Measurements from ENCODE around the gene LAMTOR2.

DNA sequence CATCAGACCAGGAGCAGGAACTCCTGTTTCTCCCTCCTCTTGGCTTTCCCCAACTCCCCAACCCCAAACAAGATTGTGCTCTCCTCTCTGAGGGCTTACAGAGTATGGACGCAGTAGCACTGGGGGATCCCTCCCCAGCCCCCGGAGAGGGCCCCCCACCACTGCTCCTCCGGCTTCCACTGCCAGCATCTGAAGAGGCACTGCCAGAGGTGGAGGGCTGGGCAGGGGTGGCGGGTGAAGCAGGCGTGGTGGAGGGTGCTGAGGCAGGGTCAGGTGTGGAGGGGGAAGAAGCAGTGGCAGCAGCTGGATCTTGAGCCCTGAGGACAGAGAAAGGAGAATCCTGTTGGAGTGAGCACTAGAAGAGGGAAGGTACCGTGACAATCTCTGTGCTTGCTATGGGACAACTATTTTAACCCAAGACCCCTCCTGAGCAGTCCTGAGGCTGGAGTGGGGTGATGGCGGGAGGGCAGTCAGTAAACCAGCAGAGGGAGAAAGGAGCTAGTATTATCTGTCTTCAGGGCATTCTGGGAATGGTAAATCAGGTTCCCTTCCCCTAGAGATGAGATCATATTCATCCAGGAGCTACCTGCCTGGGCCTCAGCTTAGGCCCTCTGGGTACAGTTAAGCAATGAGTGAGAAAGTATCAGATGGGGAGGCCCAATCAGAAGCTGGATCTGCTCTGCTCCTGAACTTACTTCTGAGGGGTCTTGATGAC, 3.4 kb upstream of the LAMTOR2 start:
- TF ChIP-seq, protein P1, sequence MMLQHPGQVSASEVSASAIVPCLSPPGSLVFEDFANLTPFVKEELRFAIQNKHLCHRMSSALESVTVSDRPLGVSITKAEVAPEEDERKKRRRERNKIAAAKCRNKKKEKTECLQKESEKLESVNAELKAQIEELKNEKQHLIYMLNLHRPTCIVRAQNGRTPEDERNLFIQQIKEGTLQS (IDR thresholded peaks at IDR 0.05; ENCODE audit: insufficient read depth, low read depth, low read length) = no peak
- TF ChIP-seq, protein P2, sequence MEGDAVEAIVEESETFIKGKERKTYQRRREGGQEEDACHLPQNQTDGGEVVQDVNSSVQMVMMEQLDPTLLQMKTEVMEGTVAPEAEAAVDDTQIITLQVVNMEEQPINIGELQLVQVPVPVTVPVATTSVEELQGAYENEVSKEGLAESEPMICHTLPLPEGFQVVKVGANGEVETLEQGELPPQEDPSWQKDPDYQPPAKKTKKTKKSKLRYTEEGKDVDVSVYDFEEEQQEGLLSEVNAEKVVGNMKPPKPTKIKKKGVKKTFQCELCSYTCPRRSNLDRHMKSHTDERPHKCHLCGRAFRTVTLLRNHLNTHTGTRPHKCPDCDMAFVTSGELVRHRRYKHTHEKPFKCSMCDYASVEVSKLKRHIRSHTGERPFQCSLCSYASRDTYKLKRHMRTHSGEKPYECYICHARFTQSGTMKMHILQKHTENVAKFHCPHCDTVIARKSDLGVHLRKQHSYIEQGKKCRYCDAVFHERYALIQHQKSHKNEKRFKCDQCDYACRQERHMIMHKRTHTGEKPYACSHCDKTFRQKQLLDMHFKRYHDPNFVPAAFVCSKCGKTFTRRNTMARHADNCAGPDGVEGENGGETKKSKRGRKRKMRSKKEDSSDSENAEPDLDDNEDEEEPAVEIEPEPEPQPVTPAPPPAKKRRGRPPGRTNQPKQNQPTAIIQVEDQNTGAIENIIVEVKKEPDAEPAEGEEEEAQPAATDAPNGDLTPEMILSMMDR (IDR thresholded peaks at IDR 0.05; ENCODE audit: control extremely low read depth in 1 of 3, insufficient read depth in 1 of 3, low read depth in 1 of 3, low read length in 3 of 3) = no peak
- TF ChIP-seq POLR2A (IDR thresholded peaks at IDR 0.05; ENCODE audit: control extremely low read depth in 1 of 2, low read depth in 2 of 2, low read length in 2 of 2) = no peak
- TF ChIP-seq BRCA1 (IDR thresholded peaks at IDR 0.05; ENCODE audit: low read depth, low read length) = no peak
- no peak for TF ChIP-seq TCF12 (IDR thresholded peaks at IDR 0.05; ENCODE audit: low read depth, low read length)
- no peak for TF ChIP-seq KDM5A (IDR thresholded peaks at IDR 0.05; ENCODE audit: low read length)
- TF ChIP-seq SP1 (IDR thresholded peaks at IDR 0.05; ENCODE audit: low read depth, low read length) = no peak
- no peak for TF ChIP-seq POLR2AphosphoS5 (IDR thresholded peaks at IDR 0.05; ENCODE audit: low read depth, low read length)
- TF ChIP-seq ZNF274 (IDR thresholded peaks at IDR 0.05; ENCODE audit: borderline replicate concordance, extremely low read depth, low read length) = no peak
- TF ChIP-seq RXRA (IDR thresholded peaks at IDR 0.05; ENCODE audit: insufficient read depth, low read depth, low read length) = no peak
- no peak for TF ChIP-seq JUN (IDR thresholded peaks at IDR 0.05; ENCODE audit: low read depth, low read length)
- no peak for TF ChIP-seq YY1 (IDR thresholded peaks at IDR 0.05; ENCODE audit: low read depth, low read length)
- no peak for TF ChIP-seq CHD1 (IDR thresholded peaks at IDR 0.05; ENCODE audit: low read depth, low read length)
